ENCODE results near the gene CIZ1.

The CIZ1 gene

DNA sequence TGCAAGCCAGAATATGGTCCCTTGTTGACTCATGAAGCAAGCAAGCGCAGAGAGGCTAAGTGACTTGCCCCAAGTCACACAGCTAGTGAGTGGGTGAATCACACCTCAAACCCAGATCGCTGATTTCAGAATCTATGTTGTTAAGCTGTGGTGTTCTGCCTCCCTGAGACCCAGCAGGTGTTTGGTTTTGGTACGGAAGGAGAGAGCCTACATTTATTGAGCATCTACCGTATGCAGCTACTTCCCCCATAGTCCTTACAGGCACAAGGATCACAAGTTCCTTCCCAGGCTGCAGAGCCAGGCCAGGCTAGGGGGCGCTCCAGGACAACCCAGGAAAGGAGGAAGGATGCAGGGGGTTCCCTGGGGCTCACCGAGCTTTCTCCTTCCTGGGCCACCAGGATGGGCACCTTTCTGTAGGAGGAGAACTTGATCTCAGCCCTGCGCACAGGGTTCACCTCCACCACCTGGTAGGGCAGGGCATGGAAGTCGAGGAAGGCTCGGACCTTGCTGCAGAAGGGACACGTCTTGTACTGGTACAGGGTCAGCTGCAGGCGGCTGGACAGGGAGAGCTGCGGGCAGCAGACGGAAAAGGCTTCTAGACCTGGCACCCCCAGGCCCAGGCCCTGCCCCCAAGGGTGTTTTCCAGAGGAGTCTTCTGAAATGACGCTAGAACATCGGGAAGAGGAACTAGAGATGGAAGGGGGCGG, 66.3 kb downstream of the CIZ1 start:
- no peak for DNase-seq

DNA sequence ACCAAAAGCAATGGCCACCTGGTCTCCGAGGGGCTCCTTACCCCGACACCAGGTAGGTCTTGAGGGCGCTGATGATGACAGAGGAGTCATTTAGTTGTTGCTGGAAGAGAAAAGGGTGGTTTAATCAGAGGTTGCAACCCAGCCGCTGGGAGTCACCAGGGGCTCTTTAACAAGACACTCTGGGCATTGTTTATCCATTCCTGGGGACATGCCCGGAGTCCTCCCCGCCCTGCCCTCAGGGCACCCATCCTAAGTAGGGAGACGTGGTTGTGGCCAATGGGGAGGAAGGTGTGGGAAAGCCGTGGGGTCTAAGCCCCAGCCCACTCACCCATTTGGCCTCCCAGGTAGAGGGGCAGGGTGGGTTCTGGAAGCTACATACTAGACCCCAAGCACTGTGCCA, 66.9 kb downstream of the CIZ1 start:
- DNase-seq: no peak

DNA sequence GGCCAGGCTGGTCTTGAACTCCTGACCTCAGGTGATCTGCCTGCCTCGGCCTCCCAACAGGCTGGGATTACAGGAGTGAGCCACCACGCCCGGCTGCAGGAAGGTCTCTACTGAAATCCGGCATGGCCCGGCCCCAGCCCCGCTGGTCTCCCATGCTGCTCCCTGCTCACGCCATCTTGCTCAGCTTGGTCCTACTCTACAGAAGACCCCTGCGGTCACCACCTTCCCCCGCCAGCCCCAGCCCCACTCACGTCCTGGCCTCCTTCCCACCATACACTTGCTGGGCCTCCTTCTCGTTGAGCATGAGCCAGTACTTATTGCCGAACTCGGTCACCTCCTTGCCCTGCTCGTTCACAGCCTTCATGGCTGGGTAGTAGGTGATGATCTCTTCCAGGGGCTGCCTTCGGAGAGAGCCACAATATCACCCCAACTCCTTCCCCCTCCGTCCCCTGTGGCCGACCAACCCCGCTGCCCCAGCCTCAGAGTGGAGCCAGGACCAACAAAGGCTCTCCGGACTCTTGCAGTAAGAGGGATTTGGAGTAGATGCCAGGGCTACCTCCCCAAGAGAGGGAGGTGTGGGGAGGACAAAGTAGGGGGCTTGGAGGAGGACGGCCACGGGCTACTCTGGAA, 67.8 kb downstream of the CIZ1 start:
- DNase-seq: no peak

DNA sequence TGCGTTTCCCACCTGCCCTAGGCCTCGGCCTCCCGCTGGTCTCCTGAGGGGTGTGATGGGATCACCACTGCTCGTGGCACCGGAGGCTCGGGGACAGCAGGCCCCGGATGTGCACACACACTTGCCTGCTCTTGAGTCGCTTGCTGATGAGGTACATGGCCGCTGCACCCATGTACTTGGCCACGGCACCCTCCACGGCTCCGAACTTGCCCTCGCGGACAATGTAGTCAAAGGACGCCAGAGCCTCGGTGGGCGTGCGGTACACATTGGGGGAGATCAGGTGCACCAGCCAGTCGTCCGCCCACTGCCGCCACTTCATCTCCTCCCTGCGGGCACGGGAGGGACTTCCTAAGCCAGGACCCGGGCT, 68.6 kb downstream of the CIZ1 start:
- no peak for DNase-seq

DNA sequence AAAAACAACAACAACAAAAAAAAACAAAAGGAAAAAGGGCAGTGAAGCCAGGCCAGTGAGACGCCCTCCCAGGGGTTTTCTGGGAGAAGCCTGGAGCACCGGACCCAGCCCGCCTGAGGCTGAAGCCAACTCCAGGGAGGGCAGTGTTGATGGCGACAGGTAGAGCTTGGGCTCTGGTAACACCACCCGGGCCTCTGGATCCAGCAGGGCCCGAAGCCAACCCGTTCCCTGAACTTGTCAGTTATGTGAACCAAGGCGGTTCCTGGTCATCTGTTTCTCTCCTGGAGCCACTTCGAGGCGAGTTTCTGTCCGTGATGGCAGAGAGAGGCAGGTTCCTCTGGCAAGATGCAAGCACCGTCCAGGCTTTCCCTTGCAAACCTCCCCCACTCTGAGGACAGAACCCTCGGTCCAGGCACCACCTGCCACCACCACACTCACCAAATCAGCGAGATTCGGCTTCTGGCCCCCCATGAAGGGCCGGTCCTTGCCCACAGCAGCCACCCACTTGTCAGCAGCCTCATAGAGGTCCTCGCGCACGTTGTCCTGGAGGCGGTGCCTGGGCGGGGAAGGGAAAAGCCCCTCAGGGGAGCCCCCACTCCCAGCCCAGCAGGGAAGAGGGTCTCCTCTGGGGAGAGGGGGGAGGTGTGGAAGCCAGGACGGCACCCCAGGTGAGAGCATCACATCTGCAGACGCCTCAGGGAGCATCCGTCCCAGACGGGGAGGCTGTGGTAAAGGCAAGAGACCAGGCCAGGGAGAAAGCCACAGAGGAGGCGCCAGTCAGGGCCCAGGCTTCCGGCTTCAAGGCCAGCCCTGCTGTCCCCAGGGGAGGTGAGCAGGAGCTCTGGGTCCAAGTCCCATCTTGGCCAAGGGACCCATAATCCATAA, 69.2 kb downstream of the CIZ1 start:
- no peak for DNase-seq

GRCh38 chr9:128121466-128121810, 69.9 kb downstream of the CIZ1 start:
- no peak for DNase-seq

DNA sequence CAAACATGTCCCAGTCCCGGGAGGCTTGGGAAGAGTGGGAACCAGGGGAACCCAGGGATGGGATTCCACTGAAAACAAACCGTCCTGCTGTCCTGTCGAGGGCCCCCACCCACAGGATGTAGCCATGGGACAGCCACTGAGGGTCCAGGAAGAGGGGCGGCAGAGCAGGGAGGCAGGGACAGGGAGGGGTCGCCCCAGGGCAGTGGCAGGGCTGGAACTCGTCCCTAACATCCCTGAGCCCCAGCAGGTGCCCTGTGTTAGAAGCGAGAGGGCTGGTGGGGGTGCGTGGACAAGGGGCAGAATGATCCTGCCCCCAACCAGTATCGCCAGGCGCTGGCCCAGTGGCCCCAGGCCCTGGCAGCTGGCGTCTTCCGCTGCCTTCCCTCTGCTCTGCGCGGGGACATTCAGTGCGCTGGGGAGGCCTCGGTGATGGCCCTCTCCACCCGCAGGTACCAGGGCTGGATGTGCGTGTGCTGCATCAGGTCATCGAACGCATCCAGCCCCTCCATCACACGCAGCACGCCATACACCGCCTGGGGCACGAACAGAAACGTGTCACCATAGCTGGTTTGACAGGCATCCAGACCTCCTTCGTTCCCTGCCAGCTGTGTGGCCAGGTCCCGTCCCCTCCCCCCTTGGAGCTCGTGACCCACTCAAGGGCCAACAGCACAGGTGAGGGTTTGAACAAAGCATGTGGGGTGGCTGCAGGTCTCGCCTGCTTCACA, 70.5 kb downstream of the CIZ1 start:
- DNase-seq: no peak

DNA sequence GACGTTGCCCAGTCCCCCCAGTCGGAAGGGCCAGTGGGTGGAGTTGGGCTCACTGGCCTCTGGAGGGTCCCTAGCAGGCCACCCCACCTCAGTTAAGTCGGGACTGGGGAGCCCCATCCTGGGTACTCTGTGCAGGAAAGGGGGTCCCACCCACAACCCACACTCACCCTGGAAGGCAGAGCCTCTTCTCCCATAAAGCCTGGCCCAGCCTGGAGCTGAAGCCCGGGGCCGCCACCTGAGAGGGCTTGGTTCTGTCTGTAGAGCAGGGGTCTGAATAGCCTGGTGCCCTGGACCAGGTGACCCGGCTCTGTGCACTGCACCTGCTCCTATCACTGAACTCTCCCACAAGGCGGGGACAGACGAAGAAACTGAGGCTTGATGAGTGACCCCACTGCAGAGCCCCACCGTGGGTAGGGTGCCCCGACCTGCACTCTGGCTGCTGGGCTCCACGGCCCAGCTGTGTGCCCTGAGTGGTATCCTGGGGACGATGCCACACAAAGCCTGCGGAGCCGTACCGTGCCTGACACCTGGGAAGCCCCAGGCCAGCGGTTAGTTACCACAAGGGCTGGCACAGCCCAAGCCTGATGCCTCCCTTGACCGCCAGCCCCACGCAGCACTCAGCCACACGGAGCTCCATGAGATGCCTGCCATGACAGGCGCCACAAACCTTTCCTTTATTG, 71.2 kb downstream of the CIZ1 start:
- DNase-seq: no peak

- DNase-seq: no peak
Observed at GRCh38 chr9:128118971-128119665, 72.3 kb downstream of the CIZ1 start.

GRCh38 chr9:128118472-128118857, 72.9 kb downstream of the CIZ1 start:
- DNase-seq: no peak

DNA sequence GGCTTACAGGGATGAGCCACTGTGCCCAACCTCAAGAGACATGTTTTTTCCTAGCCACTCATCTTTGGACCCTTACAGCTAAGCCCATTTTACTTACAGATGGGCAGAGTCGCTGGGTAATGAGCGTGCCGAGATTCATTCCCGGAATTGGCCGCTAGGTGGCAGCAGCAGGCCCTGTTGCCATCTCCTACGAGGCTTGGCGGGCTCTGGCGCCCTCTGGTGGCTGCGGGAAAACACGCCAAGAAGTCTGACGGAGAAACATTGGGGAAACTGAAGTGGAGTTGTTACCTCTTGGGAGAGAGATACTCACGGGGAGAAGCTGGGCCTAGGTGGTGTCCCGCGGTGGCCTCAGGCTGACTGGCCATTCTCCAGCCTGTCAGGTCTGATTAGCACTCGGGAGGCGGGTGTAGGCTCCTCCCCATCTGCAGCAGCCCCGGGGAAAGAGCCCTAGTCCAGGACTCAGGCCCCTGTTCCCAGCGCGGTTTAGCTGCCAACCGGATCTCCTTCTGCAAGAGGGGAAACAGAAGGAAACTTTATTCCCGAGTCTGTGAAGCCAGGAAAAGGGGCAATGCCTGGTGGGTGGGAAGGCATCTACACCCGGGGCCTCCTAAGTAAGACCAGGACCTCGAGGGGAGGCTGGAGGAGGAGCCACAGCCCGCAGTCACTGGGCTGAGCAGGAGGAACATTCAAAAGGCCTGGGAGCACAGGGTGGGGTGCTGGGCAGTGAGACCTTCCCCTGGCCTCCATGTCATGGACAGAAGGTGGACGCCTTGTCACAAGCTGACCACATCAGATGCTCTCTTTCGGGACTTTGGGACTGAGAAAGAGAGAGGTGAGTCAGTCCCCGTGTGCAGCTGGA, 73.5 kb downstream of the CIZ1 start:
- DNase-seq: peak; percentile 75

- no peak for DNase-seq
Observed at GRCh38 chr9:128116104-128117083, 75.0 kb downstream of the CIZ1 start.
